ENCODE data around the gene MGST3.

DNA sequence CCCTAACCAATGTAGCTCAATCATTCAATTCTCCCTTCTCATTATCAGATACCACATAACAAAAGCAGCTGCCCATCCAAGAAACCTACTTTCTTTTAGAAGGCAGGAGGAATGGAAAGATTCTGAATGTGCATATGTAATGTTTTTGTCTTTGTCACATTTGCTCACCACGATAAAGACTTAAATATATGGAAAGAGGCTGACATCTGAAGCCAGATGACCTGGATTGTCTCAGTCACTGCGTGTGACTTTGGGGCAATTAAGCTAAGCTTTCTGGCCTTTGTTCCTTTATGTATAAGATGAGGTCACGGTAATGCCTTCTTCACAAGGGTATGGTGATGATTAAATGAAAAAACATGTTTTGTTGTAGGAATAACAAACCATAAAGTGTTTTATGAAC lies 44.6 kb upstream of the MGST3 start:
- no peak for TF ChIP-seq POLR2AphosphoS5 (IDR thresholded peaks at IDR 0.05; ENCODE audit: low read depth, low read length)
- TF ChIP-seq, protein P1, sequence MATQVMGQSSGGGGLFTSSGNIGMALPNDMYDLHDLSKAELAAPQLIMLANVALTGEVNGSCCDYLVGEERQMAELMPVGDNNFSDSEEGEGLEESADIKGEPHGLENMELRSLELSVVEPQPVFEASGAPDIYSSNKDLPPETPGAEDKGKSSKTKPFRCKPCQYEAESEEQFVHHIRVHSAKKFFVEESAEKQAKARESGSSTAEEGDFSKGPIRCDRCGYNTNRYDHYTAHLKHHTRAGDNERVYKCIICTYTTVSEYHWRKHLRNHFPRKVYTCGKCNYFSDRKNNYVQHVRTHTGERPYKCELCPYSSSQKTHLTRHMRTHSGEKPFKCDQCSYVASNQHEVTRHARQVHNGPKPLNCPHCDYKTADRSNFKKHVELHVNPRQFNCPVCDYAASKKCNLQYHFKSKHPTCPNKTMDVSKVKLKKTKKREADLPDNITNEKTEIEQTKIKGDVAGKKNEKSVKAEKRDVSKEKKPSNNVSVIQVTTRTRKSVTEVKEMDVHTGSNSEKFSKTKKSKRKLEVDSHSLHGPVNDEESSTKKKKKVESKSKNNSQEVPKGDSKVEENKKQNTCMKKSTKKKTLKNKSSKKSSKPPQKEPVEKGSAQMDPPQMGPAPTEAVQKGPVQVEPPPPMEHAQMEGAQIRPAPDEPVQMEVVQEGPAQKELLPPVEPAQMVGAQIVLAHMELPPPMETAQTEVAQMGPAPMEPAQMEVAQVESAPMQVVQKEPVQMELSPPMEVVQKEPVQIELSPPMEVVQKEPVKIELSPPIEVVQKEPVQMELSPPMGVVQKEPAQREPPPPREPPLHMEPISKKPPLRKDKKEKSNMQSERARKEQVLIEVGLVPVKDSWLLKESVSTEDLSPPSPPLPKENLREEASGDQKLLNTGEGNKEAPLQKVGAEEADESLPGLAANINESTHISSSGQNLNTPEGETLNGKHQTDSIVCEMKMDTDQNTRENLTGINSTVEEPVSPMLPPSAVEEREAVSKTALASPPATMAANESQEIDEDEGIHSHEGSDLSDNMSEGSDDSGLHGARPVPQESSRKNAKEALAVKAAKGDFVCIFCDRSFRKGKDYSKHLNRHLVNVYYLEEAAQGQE (IDR thresholded peaks at IDR 0.05; ENCODE audit: insufficient read depth in 1 of 2, low read depth in 2 of 2, low read length in 2 of 2) = no peak
- no peak for TF ChIP-seq TAF1 (IDR thresholded peaks at IDR 0.05; ENCODE audit: borderline replicate concordance, insufficient read depth, low read length)

Data from PFSK-1 (cell line).